Measurements from ENCODE around the gene RGPD6.
"Not testable (repeated sequence)": the region's sequence is repeated elsewhere in the genome, so short reads cannot be mapped to it uniquely, and the experiment has no call there.

The RGPD6 gene

DNA sequence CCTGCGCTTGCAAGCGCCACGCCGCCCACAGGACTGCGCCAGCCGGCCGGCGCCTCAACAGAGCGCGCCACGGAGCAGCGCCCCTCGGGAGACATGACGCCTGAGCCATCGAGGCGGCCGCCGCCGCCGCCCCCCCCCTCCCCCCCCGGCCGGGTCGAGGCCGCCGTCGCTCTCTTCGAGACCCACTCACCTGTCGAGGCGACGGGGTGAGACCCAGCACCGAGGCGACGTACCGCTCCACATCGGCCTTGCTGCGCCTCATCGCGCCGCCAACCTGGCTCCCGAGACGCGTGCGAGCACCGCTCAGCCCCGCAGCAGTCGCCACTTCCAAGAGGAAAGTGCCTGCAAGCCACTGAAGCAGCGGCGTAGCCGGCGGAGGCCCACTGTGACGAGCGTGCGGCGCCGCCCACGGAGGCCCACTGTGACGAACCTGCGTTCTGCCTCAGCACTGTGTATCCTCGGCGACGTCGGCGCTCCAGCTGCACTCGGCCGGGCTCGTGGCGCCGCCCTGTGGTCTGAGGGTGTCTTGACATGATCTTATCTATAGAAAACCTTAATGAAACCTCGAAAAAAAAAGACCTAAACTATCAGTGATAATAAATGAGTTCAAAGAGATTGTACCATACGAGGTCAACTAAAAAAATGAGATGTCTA lies at the start of gene RGPD6:
Gene RGPD6, minus strand, starts transcription at position 460 of the 654 bp plus-strand sequence. Its CDS starts 198 bp downstream, at position 262.
- not testable (repeated sequence) for DNase-seq

DNA sequence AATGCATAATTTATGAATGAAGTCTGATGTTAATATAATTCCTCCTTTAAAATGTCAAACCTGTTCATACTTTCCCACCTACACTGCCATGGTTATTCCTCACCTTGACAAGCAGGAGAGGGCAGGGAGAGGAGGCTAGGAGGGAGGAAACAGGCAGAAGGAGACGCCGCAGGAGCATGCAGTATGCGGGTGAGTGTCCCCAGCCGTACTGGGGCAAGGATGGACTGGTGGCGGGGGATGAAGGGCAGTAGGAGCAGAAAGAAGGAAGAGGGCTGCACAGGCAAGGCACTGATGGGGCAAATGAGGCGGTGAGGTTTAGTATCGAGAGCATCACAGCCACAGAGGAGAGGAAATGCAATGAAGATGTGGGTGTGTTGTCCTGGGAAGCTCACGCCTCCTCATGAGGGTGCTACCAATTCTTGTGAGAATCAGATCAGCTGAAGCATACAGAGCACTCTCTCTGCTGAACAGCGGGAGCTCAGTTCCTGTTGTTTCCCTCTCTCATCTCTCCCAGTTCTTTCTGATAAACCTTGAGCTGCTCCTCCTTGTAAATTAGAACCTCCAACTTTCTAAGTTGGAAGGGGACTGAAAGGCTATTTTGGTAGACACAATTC lies 42.4 kb upstream of the RGPD6 start:
- not testable (repeated sequence) for DNase-seq

DNA sequence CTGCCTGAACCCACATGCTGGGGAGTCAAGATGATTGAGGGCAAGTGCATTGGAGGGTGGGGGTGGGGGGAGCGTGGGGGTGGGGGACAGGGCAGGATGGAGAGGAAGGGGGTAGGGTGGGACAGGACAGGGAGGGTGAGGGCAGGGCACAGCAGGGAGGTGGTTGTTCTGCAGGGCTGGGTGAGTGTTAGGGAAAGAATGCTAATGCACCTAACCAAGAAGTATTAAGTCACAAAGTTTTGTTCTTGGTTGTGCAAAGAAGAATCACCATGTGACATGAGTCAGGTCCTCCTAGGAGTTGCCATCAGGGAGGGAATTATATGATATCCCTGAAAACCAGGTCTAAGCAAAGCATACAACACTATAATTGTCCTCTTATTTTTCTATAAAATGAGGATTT lies 36.9 kb upstream of the RGPD6 start:
- not testable (repeated sequence) for DNase-seq

GRCh38 chr2:110610613-110611250 lies 33.7 kb upstream of the RGPD6 start:
- DNase-seq: not testable (repeated sequence)

DNA sequence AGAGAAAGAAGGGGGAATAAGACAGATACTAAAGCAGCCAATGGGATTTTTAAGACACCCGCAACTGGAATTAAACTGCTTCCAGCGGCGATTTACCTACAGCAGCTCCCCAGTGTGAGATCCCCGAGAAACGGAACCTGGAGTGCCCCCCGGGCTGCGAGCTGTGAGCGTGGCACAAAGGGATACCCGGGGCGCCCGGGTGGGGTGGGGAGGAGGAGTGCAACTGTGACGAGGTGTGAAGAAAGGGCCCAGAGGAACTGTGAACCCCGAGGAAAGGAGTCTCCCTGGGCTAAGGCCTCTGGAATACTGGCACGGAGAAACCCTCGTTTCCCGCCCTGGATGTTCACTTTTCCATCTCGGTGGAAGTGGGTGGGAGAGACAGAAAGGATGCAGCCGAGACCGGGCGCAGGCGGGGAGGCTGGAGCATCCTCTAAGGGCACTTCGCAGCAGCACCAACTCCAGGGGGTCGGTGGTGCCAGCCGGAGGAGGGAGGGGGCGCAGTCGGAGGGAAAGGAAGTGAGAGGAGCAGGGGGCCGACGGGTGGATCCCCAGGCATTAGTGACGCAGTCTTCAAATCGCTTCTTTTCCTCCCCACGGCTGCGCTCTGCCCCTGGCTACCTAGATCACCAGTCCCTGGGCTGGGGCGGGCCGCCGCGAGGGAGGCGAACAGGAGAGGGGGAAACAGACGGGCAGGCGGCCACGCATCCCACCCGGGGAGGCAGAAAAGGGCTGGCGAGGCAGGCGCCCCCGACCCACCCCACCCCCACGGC lies 33.0 kb upstream of the RGPD6 start:
- not testable (repeated sequence) for DNase-seq

- not testable (repeated sequence) for DNase-seq
Observed at GRCh38 chr2:110608788-110609502, 31.9 kb upstream of the RGPD6 start.

DNA sequence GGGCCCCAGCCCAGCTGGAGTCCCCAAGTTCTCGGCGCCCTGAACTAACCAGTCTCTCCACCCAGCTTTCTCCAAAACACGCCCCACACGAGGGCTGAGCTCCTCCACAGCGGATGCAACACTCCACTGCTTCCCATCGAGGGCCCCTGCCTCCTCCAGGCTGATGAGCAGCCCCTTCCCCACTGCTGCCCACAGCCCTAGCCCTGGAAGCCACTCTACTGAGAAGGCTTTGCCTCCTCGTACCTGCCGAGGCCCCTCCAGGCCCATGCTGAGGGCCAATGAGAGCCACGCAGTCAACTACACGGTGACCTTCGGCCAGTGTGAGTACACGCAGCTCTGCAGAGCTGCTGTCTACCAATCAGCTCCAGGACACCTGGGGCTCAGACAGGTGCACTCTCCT lies 28.0 kb upstream of the RGPD6 start:
- DNase-seq: not testable (repeated sequence)

- DNase-seq: not testable (repeated sequence)
Observed at GRCh38 chr2:110603917-110604591, 27.0 kb upstream of the RGPD6 start.

DNA sequence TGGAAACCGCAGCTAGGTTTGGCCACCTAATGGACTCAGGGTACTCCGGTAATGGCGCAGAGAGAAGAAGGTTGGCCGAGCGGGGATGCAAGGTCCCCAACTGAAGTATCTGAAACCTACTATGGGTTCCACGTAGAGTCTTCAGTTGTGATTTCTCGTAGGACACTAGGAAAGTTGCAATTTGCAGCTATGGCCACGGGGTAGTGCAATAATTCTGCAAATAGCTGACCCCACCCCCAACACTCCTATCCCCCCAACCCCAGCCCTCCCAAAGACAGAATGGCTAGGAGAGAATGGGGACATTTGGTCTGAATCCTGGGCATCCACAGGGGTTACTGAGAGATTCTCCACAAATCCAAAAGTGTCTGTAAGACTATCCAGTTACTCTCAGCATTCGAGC lies 25.1 kb upstream of the RGPD6 start:
- DNase-seq: not testable (repeated sequence)

DNA sequence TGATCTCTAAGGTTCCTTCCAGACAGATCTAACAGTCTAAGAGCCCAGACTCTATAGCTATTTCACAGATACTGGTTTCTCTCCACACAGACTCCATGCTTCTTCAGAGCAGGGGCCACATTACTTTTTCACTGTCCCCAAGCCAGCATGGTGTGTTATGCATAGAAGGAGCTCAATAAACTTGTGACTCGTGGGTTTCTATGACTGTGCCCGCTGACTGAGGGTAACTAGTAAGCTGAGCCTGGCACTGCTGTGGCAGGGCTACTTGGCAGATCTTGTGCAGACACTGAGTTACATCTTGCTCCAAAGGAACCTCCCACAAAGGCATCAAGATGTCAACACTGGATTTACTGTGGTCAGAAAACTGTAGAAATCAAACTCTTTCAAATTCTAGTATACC lies 15.0 kb upstream of the RGPD6 start:
- not testable (repeated sequence) for DNase-seq

DNA sequence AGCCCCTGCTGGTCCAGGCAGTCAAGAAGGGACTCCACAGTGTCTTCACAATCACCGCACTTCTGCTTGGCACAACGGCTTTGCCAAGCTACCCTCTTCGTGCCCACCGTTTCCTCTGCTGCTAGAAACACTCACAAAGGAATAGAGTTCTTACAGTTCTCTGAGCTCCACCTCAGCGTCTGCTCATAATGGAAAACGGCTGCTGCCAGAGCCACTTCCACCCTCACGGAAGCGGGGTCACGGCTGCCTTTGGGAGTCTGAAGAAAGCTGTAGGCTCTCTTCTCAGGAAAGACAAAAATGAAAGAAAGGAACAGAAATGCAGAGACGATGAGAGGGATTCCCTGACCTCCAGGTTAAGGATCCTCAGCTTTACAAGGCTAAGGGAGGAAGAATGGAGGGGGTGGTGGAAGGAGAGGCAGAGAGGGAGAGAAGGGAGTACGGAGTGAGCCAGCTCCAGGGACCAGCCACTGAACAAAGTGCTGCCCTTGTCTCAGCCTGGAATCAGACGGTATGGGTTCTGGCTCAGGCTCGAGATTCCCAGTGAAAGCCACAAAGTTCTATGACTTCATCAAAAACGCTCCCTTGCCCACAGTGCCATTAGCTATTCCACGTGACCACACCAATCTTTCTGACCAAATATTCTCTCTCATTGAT lies 12.8 kb upstream of the RGPD6 start:
- not testable (repeated sequence) for DNase-seq

GRCh38 chr2:110588520-110588919 lies 11.5 kb upstream of the RGPD6 start:
- not testable (repeated sequence) for DNase-seq

DNA sequence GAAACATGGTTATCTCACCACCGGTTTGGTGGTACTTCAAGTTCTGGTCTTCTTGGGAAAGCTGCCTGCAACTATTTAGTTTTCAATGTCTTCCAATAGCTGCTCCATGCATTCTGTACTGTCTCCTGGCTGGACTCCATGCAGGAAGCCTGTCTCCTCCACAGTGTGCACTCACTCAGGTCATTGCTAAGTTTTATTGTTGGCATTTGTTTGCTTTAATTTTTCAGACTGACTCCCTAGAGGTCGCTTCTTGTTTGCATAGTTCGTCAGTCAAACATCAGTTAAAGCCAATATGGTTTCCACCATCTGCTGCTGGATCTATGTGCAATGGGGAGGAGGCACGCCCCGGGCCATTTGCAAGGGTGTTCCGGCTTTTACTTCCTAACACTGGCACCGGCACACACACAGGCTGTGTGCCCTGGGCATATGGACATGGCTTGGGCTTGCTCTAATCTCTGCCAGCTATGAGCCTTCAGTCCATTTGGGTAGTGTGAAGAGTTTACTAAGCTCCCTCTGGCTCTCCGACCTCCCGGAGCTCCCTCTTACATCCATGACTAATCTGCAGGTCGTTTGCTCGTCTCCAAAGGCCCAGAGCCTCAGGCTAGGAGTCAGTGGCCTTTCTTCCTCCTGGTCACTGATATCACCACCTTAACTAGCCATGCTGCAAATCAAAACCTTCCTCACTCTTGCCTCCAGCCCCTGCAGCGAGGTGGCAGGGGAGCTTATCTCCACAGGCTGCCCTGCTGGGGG lies 2.4 kb upstream of the RGPD6 start:
- not testable (repeated sequence) for DNase-seq

GRCh38 chr2:110578429-110578828 lies 1.4 kb upstream of the RGPD6 start:
- not testable (repeated sequence) for DNase-seq

- DNase-seq: not testable (repeated sequence)
Observed at GRCh38 chr2:110499755-110500377, 77.2 kb downstream of the RGPD6 start.

- not testable (repeated sequence) for DNase-seq
Observed at GRCh38 chr2:110496027-110496426, 81.0 kb downstream of the RGPD6 start.

GRCh38 chr2:110494488-110494887 lies 82.5 kb downstream of the RGPD6 start:
- DNase-seq: not testable (repeated sequence)

DNA sequence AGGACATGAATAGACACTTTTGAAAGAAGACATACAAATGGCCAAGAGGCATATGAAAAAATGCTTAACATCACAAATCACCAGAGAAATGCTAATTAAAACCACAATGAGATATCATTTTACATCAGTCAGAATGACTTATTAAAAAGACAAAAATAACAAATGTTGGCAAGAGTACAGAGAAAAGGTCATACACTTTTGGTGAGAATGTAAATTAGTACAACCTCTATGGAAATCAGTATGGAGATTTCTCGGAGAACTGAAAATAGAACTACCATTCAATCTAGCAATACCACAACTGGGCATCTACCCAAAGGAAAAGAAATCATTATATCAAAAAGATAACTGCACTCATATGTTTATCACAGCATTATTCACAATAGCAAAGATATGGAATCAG lies 88.0 kb downstream of the RGPD6 start:
- DNase-seq: not testable (repeated sequence)

DNA sequence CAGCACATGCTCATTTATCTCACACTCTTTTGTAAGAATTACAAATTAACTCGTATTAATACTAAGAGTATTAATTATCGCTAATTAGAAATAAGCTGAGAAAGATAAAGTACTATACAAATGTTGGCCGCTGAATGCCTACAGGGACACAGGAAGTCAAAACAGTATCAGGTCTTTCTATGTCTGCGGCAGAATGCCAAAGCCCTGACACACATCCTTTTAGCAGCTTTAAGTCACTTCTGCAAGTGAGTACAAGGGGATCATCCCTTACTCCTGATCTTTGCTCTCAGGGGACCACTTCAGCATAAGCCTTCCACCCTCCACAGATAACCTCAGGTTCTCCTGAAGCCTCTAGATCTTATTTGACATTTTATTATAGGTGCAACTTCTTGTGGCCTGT lies 94.3 kb downstream of the RGPD6 start:
- not testable (repeated sequence) for DNase-seq

DNA sequence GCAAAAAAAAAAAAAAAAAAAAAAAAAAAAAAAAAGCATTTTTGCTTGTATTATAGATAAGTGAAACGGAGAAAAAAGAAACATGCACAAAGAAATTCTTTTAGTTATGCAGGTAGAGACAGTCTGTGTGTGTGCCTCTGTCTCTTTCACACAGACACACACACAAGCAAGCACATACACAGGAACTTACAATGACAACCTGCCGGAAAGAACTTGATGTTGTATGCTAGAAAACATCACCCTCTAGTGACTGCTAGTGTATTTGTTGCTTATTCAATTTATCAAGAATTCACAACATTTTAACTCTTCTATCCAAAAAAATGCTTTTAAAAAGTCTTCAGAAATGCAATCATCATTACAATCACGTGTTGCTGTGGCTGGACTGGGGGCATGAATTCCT lies 95.8 kb downstream of the RGPD6 start:
- DNase-seq: not testable (repeated sequence)

Data from NCI-H1930 (cell line).